ENCODE data around the gene CFL2.

The CFL2 gene

GRCh38 chr14:34678306-34678705, 36.1 kb downstream of the CFL2 start:
- no peak overlapping the region for H3K27ac ChIP-seq
- DNase-seq (ENCODE audit: low spot score): no peak
- TF ChIP-seq, protein P1, sequence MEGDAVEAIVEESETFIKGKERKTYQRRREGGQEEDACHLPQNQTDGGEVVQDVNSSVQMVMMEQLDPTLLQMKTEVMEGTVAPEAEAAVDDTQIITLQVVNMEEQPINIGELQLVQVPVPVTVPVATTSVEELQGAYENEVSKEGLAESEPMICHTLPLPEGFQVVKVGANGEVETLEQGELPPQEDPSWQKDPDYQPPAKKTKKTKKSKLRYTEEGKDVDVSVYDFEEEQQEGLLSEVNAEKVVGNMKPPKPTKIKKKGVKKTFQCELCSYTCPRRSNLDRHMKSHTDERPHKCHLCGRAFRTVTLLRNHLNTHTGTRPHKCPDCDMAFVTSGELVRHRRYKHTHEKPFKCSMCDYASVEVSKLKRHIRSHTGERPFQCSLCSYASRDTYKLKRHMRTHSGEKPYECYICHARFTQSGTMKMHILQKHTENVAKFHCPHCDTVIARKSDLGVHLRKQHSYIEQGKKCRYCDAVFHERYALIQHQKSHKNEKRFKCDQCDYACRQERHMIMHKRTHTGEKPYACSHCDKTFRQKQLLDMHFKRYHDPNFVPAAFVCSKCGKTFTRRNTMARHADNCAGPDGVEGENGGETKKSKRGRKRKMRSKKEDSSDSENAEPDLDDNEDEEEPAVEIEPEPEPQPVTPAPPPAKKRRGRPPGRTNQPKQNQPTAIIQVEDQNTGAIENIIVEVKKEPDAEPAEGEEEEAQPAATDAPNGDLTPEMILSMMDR (conservative IDR thresholded peaks at IDR 0.05; ENCODE audit: low read depth): no peak
- POLR2A ChIA-PET (ENCODE audit: low non-redundant PET): no interaction called here
- CTCF ChIA-PET: interaction anchor here (0.7 kb wide), 1 partner anchor 1516 kb away, joined by 6 read pairs; no protein-coding TSS in a partner anchor

DNA sequence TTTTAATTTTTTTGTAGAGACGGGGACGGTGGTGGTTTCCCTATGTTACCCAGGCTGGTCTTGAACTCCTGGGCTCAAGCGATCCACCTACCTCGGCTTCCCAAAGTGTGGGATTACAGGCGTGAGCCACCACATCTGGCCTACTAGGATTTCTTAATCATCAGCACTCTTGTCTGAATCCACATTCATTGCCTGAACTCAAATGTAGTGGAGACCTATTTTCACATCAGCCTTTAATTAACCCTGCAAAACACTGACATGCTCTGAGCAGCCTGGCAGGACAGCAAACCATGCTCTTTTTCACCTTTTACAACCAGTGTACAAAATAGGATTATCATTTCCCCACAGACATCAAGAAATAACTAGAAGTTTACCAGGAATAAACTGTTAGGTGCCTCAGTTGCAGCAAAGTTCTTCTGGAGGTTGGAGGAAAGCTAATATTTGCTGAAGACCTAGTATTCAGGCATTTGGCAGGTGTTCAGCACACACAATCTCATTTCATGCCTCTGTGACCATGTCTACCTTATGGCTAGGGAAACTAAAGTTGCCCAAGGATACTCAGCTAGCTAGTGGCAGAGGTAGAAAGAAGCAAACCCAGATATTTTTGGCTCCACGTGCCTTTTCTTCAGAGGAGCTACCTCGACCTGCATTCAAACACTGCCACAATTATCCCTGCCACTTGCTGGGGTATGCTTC, 37.7 kb downstream of the CFL2 start:
- no peak for DNase-seq (ENCODE audit: low spot score)
- TF ChIP-seq, protein P1 (conservative IDR thresholded peaks at IDR 0.05; ENCODE audit: low read depth): no peak
- H3K27ac ChIP-seq: no peak overlapping the region
- CTCF ChIA-PET: interaction anchor here (0.6 to 1.2 kb wide), 4 partner anchors 46 to 306 kb away, joined by 3 to 5 read pairs (median 4); no protein-coding TSS in a partner anchor
- POLR2A ChIA-PET (ENCODE audit: low non-redundant PET): no interaction called here

DNA sequence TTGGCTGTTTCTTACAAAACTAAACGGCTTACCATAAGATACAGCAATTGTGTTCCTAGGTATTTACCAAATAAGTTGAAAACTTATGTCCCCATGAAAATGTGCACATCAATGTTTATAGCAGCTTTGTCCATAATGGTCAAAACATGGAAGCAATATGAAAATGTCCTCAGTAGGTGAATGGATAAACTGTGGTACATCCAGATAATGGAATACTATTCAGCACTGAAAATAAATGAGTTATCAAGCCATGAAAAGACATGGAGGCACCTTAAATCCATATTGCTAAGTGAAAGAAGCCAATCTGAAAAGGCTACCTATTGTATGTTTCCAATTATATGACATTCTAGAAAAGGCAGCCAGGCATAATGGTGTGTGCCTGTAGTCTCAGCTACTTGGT, 40.7 kb downstream of the CFL2 start:
- CTCF ChIA-PET: interaction anchor here (0.6 to 3.4 kb wide), 4 partner anchors 49 to 93 kb away, joined by 3 to 16 read pairs (median 4); no protein-coding TSS in a partner anchor
- no peak for DNase-seq (ENCODE audit: low spot score)
- TF ChIP-seq, protein P1 (conservative IDR thresholded peaks at IDR 0.05; ENCODE audit: low read depth): no peak
- POLR2A ChIA-PET (ENCODE audit: low non-redundant PET): no interaction called here
- no peak overlapping the region for H3K27ac ChIP-seq

GRCh38 chr14:34671716-34672115, 42.7 kb downstream of the CFL2 start:
- ChIA-PET CTCF (interaction anchor here (3.4 kb wide), 1 partner anchor 51 kb away, joined by 16 read pairs; no protein-coding TSS in a partner anchor), POLR2A (ENCODE audit: low non-redundant PET) (no interaction called here)
- TF ChIP-seq, protein P1 (conservative IDR thresholded peaks at IDR 0.05; ENCODE audit: low read depth): no peak

GRCh38 chr14:34668111-34668510, 46.3 kb downstream of the CFL2 start:
- ChIA-PET CTCF (interaction anchor here (0.6 kb wide), 1 partner anchor 82 kb away, joined by 3 read pairs; no protein-coding TSS in a partner anchor), POLR2A (ENCODE audit: low non-redundant PET) (no interaction called here)
- TF ChIP-seq, protein P1 (conservative IDR thresholded peaks at IDR 0.05; ENCODE audit: low read depth): no peak
- H3K27ac ChIP-seq: no peak overlapping the region
- DNase-seq (ENCODE audit: low spot score): no peak

More at GRCh38 chr14:34671716-34672115, 42.7 kb downstream of the CFL2 start:
- no peak for DNase-seq (ENCODE audit: low spot score)
- no peak overlapping the region for H3K27ac ChIP-seq

GRCh38 chr14:34667007-34667406, 47.4 kb downstream of the CFL2 start:
- TF ChIP-seq, protein P1 (conservative IDR thresholded peaks at IDR 0.05; ENCODE audit: low read depth): no peak
- POLR2A ChIA-PET (ENCODE audit: low non-redundant PET): no interaction called here
- no peak for DNase-seq (ENCODE audit: low spot score)
- H3K27ac ChIP-seq: peak overlapping the region; percentile 58
- CTCF ChIA-PET: interaction anchor here (0.7 kb wide), 1 partner anchor 1202 kb away, joined by 3 read pairs; no protein-coding TSS in a partner anchor

Measured in RWPE1 (cell line).